GM13977 (cell line): ENCODE results near the gene KCNMA1.

Experiments used
- DNase-seq: peaks from one replicate; pipeline ENCODE4 v3.0.0; 2012; ENCODE audit warnings: low spot score
- in situ Hi-C: fragments of 300-500 bp; cut with MboI; formaldehyde crosslinking; loops from one replicate; pipeline ENCODE4 v1.12.0; 2022; ENCODE audit warnings: low sequenced_read_pairs, low pct_unique_long_range_greater_than_20kb, mixed read lengths, inconsistent platforms; ENCODE audit not compliant: unreplicated experiment
- TF ChIP-seq, protein P1 (sequence below): IDR thresholded peaks from 2 replicates; pipeline ENCODE4 v1.5.1; 2012; ENCODE audit warnings: mild to moderate bottlenecking, control low read depth; ENCODE audit not compliant: insufficient read depth; ENCODE audit errors: extremely low read depth, missing control alignments

The KCNMA1 gene

GRCh38 chr10:76878514-76878913, 759.1 kb downstream of the KCNMA1 start:
- TF ChIP-seq, protein P1, sequence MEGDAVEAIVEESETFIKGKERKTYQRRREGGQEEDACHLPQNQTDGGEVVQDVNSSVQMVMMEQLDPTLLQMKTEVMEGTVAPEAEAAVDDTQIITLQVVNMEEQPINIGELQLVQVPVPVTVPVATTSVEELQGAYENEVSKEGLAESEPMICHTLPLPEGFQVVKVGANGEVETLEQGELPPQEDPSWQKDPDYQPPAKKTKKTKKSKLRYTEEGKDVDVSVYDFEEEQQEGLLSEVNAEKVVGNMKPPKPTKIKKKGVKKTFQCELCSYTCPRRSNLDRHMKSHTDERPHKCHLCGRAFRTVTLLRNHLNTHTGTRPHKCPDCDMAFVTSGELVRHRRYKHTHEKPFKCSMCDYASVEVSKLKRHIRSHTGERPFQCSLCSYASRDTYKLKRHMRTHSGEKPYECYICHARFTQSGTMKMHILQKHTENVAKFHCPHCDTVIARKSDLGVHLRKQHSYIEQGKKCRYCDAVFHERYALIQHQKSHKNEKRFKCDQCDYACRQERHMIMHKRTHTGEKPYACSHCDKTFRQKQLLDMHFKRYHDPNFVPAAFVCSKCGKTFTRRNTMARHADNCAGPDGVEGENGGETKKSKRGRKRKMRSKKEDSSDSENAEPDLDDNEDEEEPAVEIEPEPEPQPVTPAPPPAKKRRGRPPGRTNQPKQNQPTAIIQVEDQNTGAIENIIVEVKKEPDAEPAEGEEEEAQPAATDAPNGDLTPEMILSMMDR = no peak
- in situ Hi-C loops = no loop called here
- no peak for DNase-seq

DNA sequence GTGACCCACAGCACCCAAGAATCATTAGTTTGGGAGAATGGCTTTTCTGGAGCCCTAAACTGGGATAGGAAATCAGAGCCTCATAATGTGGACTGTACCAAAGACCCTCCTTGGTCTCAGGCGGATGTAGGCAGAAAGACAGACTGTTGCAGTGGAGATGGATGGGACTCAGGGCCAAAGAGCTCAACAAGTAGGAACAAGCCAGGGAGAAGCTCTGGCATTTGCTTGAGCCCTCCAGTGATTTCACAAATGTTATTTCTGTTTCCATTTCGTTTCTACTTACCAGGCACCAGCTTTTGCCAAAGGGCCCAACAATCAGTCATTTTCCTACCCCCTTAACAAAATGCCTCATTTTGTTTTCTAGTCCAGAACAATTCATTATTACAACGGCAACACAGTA, 762.7 kb downstream of the KCNMA1 start:
- TF ChIP-seq, protein P1 = no peak
- no peak for DNase-seq
- in situ Hi-C loops = no loop called here

DNA sequence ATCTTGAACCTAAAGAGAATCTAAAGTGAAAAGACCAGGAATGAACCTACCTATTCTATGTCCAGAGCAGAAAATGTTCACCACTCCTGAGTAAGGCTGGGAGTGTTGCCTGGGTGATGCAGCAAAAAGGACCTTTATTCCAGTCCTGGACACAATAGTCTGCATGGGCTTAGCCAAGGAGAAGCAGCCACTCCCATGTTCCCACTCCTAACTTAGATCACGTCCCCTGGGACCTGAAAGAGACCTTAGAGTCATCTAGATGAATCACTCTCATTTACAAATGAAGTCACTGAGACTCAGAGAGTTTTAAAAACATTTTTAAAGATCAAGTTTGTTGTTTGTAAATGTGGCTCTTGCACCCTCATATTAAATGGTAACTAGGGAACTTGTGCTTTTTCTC, 763.4 kb downstream of the KCNMA1 start:
- in situ Hi-C loops = no loop called here
- TF ChIP-seq, protein P1 = no peak
- DNase-seq = no peak

- in situ Hi-C loops = no loop called here
- TF ChIP-seq, protein P1 = no peak
- no peak for DNase-seq
These were observed 765.8 kb downstream of the KCNMA1 start for GRCh38 chr10:76871697-76872295.

DNA sequence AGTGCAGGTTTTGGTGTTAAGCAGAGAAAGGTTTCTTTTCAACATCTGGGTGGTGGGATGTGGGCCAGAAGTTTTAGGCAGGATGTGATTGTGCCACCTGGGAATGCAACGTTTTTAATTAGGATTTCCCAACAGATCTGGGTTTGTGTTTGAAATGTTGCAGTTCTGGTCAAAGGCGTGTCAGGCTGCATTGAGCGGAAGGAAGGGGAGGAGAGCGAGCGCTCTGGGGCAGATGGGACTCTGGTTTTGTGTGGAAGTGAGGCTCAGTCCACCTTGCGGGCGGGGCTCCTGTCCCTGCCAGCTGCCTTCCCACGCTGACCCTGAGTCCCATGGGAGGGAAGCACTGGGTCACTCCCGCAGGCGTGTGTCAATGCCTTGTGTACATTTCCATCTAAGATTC, 767.7 kb downstream of the KCNMA1 start:
- in situ Hi-C loops = no loop called here
- TF ChIP-seq, protein P1 = no peak
- DNase-seq = no peak

GRCh38 chr10:76868098-76868977, 769.3 kb downstream of the KCNMA1 start:
- in situ Hi-C loops = no loop called here
- no peak for DNase-seq
- TF ChIP-seq, protein P1 = no peak
